Stimulated activated CD8-positive, alpha-beta memory T cell treated with anti-CD3 and anti-CD28 coated beads, Interleukin-4, amount 100 ng/mL, for 4 hours (primary cell): ENCODE data around the gene MEIOC.

Experiments used
- DNase-seq, 2 donors: peaks; one replicate each; pipeline ENCODE4 v3.0.0-alpha.2; 2020; ENCODE audit warnings: low read depth in 2 of 2, low spot score in 1 of 2

The MEIOC gene

DNA sequence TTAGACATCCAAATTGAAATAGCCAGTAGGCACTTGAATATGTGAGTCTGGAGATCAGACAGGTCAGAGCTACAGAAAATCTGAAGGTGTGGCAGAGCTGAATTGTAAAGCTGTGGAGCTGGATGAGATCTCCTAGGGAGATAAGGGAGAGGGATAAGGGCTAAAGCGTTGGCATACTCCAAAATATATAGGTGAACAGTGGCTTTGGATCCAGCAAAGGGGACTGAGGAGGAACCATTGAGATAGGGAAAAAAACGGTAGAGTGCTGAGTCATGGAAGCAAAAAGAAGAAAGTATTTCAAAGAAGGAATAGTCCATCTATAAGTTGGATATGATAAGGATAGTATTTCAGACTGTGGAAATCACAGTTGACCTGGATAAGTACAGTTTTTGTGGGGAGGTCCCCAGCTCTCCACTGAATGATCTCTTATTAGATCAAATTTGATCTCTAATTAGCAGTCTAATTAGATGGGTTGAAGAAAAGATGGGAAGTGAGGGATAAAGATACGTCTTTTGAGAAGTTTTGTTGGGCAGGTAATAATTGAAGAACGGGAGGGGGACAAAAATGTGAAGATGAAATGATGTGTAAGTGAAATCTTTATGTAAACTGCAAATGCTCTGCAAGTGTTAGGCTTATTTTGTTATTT is 51.6 kb downstream of the MEIOC start:
- no peak for DNase-seq

DNA sequence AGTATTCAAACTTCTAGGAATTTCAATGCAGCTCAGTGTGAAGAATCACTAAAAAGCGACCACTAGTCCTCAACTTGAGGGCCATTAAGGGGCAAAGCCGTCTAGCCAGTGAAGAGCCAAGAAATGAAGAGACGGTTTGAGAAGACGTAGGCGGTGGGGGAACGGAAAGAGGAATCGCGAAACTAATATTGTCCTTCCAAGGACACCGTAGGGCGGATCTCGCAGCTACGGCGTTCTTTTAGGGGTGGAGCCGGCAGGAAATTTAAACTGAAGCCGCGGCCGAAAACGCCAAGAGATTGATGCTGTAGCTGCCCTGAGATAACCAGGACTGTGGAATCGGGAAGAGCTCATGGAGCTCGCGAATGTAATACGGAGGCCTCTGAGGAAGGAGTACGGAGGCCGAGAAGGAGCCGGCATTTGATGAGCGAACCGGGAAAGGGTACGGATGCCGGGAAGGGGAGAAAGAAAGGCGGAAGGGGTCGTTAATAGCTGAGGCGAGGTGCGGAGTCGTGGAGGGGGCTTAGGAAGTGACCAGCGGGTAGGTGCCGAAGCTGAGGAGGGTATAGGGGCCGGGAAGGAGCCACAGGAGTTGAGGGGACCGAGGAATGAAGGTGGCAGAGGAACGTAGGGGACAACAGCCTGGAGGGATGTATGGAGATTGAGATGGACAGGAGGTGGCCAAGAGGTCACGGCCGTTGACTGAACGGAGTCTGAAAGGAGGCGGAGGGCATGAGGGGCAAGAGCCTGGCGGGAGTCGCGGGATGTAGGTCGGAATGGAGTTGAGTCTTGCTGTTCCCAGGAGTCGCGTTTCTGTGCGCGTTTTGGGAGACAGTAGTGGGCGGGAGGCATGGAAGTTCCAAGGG is 52.4 kb downstream of the MEIOC start, which contains the start of gene DBF4B:
DBF4B (plus strand) TSS at position 265 of the 863 bp plus-strand sequence; CDS start at position 421, 156 bp downstream.
- peak; percentile 60 to 71 for DNase-seq

DNA sequence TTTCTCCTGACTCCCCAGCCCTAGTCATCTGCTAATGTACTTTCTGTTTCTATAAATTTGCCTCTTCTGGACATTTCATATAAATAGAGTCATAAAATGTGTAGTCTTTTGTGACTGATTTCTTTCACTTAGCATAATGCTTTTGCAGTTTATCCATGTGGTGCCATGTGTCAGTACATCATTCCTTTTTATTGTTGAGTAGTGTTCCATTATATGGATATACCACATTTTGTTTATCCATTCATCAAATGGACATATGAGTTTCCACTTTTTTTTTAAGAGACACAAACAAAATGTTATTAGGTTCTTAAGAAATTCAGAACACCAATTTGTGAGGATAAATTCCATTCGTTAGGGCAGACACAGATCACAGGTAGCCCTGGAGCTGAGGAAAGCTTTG is 63.2 kb downstream of the MEIOC start:
- DNase-seq, result no peak

DNA sequence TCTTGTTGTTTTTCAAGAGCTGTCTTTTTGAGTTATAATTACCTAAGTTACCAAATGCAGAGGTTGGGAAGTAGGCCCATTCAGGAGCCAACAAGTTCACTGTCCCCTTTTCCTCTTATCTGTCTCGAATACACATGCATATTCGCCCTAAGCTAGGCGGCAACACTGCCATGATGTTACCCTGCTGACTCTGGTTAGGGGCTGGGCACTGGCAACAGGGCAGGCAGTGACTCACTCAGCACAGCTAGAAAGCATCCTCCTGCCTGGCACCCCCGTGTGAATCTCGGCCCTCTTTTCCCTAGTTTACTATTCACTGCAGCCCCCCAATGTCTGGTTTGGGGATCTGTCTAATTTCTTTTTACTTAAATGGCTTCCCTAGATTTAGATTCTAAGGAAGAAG is 66.0 kb downstream of the MEIOC start:
- no peak for DNase-seq
